AG08395 (cell line): Measurements from ENCODE around the gene TGFB1I1.
A peak's percentile ranks its signal among the peaks of the same experiment; 100 is the strongest.
"Not testable (repeated sequence)": the region's sequence is repeated elsewhere in the genome, so short reads cannot be mapped to it uniquely, and the experiment has no call there.

ENCODE experiments used
- DNase-seq: peaks from one replicate; pipeline ENCODE4 v3.0.0; 2012; ENCODE audit warnings: mixed read lengths, low spot score

TGFB1I1 gene

GRCh38 chr16:31471241-31471874 is 594 bp upstream of the TGFB1I1 start:
- DNase-seq = peak; percentile 21

GRCh38 chr16:31472709-31473203 is 804 bp downstream of the TGFB1I1 start:
- peak; percentile 98 for DNase-seq

GRCh38 chr16:31473264-31473984 is 1.5 kb downstream of the TGFB1I1 start:
- DNase-seq = no peak

GRCh38 chr16:31474173-31474714 is 2.3 kb downstream of the TGFB1I1 start:
- DNase-seq = peak; percentile 93

- DNase-seq = no peak
These were observed 3.1 kb downstream of the TGFB1I1 start for GRCh38 chr16:31474773-31475738.

- no peak for DNase-seq
These were observed 4.0 kb downstream of the TGFB1I1 start for GRCh38 chr16:31475946-31476302.

GRCh38 chr16:31476303-31477219 is 4.6 kb downstream of the TGFB1I1 start:
- no peak for DNase-seq

GRCh38 chr16:31477220-31478216 is 5.6 kb downstream of the TGFB1I1 start:
- DNase-seq = no peak

GRCh38 chr16:31478956-31479355 is 7.0 kb downstream of the TGFB1I1 start:
- no peak for DNase-seq

- no peak for DNase-seq
These were observed 7.8 kb downstream of the TGFB1I1 start for GRCh38 chr16:31479751-31480150.

GRCh38 chr16:31480851-31481536 is 9.0 kb downstream of the TGFB1I1 start:
- DNase-seq = no peak

GRCh38 chr16:31483081-31483480 is 11.1 kb downstream of the TGFB1I1 start, which contains the start of gene SLC5A2:
Gene SLC5A2 (plus strand): TSS chr16:31483123. CDS start chr16:31483137, 14 bp downstream.
- no peak for DNase-seq

GRCh38 chr16:31484048-31484447 is 12.1 kb downstream of the TGFB1I1 start:
- not testable (repeated sequence) for DNase-seq

- no peak for DNase-seq
These were observed 12.7 kb downstream of the TGFB1I1 start for GRCh38 chr16:31484491-31485171.

GRCh38 chr16:31485571-31485970 is 13.6 kb downstream of the TGFB1I1 start:
- no peak for DNase-seq

- DNase-seq = no peak
These were observed 14.1 kb downstream of the TGFB1I1 start for GRCh38 chr16:31486045-31486444.

GRCh38 chr16:31487071-31487719 is 15.2 kb downstream of the TGFB1I1 start:
- DNase-seq = no peak
